Activated naive CD8-positive, alpha-beta T cell treated with anti-CD3 and anti-CD28 coated beads for 36 hours (primary cell): Measurements from ENCODE around the gene JAZF1. TPM values are rescaled to one million over a fixed set of nuclear protein-coding genes. Genes with fewer than 3 reads are reported as not detected.

ENCODE experiments used
- DNase-seq: peaks from one replicate; pipeline ENCODE4 v3.0.0; 2021
- H3K27ac Mint-ChIP-seq: one replicate; pipeline ENCODE4 v1.8.0; 2022; ENCODE audit warnings: mild to moderate bottlenecking, moderate library complexity, mixed read lengths
- H3K27me3 Mint-ChIP-seq: one replicate; pipeline ENCODE4 v1.8.0; 2022; ENCODE audit warnings: mild to moderate bottlenecking, mixed read lengths
- H3K36me3 Mint-ChIP-seq: one replicate; pipeline ENCODE4 v1.8.0; 2021; ENCODE audit warnings: mild to moderate bottlenecking, mixed read lengths
- H3K4me1 Mint-ChIP-seq: one replicate; pipeline ENCODE4 v1.8.0; 2021; ENCODE audit warnings: mixed read lengths
- H3K4me3 Mint-ChIP-seq: one replicate; pipeline ENCODE4 v1.8.0; 2022; ENCODE audit warnings: mild to moderate bottlenecking, moderate library complexity, mixed read lengths
- H3K9me3 Mint-ChIP-seq: one replicate; pipeline ENCODE4 v1.8.0; 2022; ENCODE audit warnings: mixed read lengths
- total RNA-seq, 2 experiments: library from RNA; stranded (reverse); gene quantifications; one replicate each; pipeline ENCODE4 v1.2.3, GENCODE V29; 2021

Gene JAZF1
- total RNA-seq, 2 experiments from 2014 or later: 6.6 to 7.4 TPM

DNA sequence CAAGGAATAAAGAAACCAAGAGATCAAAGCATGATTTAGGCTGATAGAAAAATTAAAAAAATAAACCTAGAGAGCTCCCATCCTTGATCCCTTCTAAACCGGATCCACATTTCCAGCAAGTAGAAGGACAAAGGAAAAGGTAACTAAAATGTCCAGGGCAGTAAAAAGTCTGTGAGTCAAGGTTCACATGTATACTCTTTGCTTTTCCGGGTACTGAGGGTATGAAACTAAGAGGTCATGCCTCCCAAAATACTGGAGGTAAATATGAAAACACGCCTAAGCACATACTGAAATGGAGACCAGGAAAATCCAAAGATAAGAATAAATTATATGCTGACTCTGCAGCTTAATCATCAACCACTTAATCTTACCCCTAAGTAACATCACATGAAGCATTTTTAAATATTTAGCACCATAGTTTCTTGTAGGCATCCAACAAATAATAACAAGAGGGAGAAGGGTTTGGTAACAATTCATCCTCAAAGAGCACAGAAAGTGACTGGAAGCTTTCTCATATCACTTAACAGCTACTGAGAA lies 35.4 kb downstream of the JAZF1 start:
- DNase-seq: no peak
- Mint-ChIP-seq H3K27me3 (no peaks in the 10 kb centered on the region), H3K4me1 (peaks cover 31% of the 10 kb centered on the region), H3K36me3 (peaks cover 13% of the 10 kb centered on the region), H3K27ac (no peak overlapping the region), H3K9me3 (no peaks in the 10 kb centered on the region), H3K4me3 (no peak overlapping the region)

DNA sequence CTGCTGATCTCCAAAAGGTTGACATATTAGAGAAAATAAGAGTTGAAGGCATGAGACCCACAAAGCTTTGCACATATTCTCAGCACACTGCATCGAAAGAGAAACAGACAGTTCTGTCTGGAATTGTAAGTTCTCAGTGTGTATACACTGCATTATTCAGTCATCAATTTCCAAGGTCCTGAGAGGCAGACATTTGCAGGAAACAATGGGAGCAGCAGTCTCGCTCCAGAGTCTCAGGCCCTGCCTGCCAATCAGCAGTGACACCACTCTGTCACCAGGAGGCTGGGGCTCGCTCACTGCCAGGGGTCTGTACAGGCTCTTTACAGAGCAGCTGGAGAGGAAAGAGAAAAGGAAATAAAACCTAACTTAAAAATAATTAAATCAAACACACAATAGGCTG lies 36.3 kb downstream of the JAZF1 start:
- DNase-seq: no peak
- H3K4me3 Mint-ChIP-seq: peak overlapping the region; percentile 42
- H3K36me3 Mint-ChIP-seq: peaks cover 9% of the 10 kb centered on the region
- no peaks in the 10 kb centered on the region for H3K9me3 Mint-ChIP-seq
- H3K4me1 Mint-ChIP-seq: peaks cover 22% of the 10 kb centered on the region
- H3K27me3 Mint-ChIP-seq: no peaks in the 10 kb centered on the region
- no peak overlapping the region for H3K27ac Mint-ChIP-seq

DNA sequence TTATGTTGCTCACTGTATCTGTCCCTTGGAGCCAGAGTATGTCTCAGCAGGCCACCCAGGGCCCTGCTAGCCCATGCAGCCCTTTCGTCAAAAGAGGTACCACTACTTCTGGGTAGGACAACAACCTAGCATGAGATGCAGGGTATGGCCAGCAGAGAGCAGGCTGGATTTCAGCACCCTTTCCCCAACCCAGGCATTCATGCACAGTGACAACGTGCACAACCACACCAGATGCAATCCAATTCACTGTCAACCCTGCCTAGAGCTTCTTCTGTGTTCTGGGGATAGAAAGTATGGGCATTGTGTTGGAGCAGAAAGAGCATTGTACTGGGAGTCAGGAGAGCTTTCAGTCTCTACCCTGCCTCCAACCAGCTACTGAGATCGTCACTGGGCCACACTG lies 37.9 kb downstream of the JAZF1 start:
- Mint-ChIP-seq H3K4me3 (no peak overlapping the region), H3K27ac (no peak overlapping the region), H3K27me3 (no peaks in the 10 kb centered on the region), H3K4me1 (peaks cover 13% of the 10 kb centered on the region), H3K36me3 (peaks cover 2% of the 10 kb centered on the region), H3K9me3 (no peaks in the 10 kb centered on the region)
- DNase-seq: no peak

DNA sequence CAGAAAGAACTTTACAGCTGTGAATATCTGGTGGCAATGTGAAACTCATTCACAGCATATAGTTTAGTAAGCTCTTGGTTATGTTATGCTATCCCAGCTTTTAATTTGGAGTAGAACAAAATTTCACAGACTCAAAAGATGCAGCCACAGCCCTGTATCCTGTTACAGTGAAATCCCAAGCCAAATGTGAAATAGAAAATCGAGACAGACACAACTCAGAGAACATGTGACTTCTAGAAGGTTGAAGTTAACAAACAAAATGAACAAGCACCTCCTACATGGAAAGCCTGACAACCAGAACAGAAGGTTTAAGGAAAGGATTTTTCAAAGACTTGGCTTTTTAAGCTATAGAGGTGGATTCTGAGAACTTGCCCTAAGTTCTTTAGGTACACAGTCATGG lies 39.6 kb downstream of the JAZF1 start:
- no peak for DNase-seq
- no peak overlapping the region for H3K27ac Mint-ChIP-seq
- peaks cover 6% of the 10 kb centered on the region for H3K36me3 Mint-ChIP-seq
- H3K4me3 Mint-ChIP-seq: no peak overlapping the region
- no peaks in the 10 kb centered on the region for H3K9me3 Mint-ChIP-seq
- H3K27me3 Mint-ChIP-seq: no peaks in the 10 kb centered on the region
- H3K4me1 Mint-ChIP-seq: peaks cover 13% of the 10 kb centered on the region

DNA sequence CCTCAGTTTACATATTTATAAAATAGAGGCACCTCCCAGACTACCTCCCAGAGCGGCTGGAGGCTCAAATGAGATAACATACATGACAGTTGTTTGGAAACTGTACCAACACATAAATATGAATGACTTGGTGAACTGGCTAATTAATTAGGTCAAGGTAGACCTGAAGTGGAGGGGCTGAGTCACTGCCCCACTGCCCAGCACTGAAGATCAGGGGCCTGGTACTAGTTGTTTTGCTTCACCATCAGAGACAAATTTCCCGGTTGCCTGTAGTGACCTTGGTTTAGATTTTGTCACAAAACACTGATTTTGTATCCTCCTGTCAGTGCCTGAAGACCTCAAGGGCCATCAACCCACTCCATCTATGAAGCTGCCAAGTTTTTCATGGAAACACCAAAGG lies 41.8 kb downstream of the JAZF1 start:
- H3K9me3 Mint-ChIP-seq: no peaks in the 10 kb centered on the region
- H3K4me1 Mint-ChIP-seq: peaks cover 5% of the 10 kb centered on the region
- H3K27me3 Mint-ChIP-seq: peaks cover 3% of the 10 kb centered on the region
- DNase-seq: no peak
- H3K27ac Mint-ChIP-seq: no peak overlapping the region
- peaks cover 5% of the 10 kb centered on the region for H3K36me3 Mint-ChIP-seq
- no peak overlapping the region for H3K4me3 Mint-ChIP-seq

DNA sequence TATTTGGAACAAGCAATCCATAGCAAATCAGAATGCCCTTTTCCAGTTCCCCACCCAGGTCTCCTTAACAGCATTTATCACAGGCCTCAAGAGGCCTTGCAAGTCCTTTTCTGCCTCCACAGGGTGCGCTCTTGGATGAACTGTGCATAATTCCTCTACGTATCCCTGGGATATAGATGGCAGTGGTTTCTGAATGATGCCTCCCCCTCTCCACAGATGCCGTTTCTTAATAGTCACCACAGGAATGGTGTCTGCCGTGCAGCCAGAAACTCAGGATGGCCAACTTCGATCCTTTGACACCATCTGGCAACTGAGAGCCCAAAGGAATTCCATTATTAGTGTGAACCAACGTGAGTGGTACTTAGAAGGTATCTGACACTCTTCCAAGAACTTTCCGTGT lies 43.1 kb downstream of the JAZF1 start:
- Mint-ChIP-seq H3K4me3 (no peak overlapping the region), H3K36me3 (peaks cover 5% of the 10 kb centered on the region), H3K9me3 (no peaks in the 10 kb centered on the region), H3K4me1 (peaks cover 3% of the 10 kb centered on the region), H3K27ac (no peak overlapping the region), H3K27me3 (peaks cover 3% of the 10 kb centered on the region)
- DNase-seq: no peak

DNA sequence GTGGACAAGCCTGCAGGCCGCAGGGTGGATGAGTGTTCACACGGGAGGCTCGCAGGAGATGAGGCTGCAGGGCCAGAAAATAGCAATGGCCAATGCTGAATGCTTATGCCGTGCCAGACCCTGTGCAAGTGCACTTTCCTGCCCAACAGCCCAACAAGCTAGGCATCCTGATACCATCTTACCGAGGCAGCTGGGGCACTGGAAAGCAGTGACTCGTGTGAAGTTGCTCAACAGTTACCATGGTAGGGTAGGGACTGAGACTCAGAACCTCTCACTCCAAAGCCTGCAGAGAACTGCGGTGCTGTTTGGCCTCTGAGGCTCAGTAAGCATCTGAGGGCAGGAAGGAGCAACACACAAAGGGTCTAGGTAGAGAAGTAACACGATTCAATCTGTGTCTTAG lies 43.7 kb downstream of the JAZF1 start:
- Mint-ChIP-seq H3K4me3 (no peak overlapping the region), H3K27ac (no peak overlapping the region), H3K27me3 (peaks cover 3% of the 10 kb centered on the region), H3K4me1 (peaks cover 3% of the 10 kb centered on the region), H3K36me3 (peaks cover 5% of the 10 kb centered on the region), H3K9me3 (no peaks in the 10 kb centered on the region)
- no peak for DNase-seq

DNA sequence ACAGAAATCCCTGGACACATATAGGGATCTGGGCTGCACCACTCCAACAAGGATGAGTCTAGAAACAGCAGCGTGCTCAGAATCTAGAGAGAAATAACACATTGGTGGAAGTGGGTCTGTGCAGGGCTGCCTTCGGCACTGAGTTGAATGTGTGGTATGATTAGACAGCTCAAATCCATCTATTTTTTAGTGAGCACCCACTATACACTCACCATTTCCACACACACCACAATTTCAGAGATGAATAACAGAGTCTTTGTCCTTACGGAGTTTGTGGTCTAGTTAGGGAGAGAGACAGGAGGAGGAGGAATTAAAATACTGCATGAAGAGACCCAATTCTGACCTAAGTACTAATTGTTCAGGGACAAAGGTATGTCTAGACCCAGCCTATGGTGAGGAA lies 44.2 kb downstream of the JAZF1 start:
- Mint-ChIP-seq H3K4me3 (no peak overlapping the region), H3K27me3 (peaks cover 3% of the 10 kb centered on the region), H3K27ac (no peak overlapping the region), H3K9me3 (no peaks in the 10 kb centered on the region), H3K36me3 (peaks cover 5% of the 10 kb centered on the region), H3K4me1 (peaks cover 3% of the 10 kb centered on the region)
- no peak for DNase-seq

DNA sequence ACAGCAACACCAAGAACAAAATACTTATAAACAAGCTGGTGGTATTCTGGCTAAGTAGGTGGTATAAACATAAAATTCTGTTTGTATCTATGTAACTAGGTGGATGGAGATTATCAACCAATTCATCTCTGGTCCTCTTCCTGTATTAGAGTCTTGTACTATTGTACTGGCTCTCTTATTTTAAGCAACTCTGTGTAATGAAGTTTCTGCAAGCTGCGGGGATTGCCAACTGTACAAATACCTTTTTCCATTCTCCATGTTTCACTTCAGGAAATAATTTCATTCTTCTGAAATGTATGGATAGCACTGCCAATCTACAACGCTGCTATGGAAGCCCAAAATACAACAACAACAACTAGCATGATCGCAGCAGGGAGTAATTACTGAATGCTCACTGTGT lies 44.8 kb downstream of the JAZF1 start:
- H3K4me1 Mint-ChIP-seq: peaks cover 3% of the 10 kb centered on the region

DNA sequence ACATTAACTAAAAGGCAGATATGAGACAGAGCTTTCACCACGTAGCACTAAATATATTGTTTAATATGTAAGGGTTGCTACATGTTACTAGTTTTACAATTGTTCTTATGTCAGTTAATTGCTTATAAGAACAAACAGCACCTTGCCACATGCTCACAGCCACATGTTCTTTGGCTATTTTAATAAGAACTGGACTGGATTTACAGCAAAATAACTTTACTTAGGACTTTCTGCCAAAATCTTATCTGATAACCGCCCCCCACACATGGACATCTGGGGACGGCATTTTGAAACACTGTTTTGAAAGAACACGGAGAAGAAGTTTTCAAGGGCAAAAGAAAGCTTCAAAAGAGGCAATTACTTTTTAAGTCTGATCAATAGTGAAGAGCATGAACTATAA lies 45.3 kb downstream of the JAZF1 start:
- Mint-ChIP-seq H3K4me3 (no peak overlapping the region), H3K9me3 (no peaks in the 10 kb centered on the region), H3K36me3 (peaks cover 5% of the 10 kb centered on the region), H3K4me1 (peaks cover 3% of the 10 kb centered on the region), H3K27me3 (peaks cover 3% of the 10 kb centered on the region), H3K27ac (no peak overlapping the region)
- DNase-seq: no peak

More for the DNA sequence above, 44.8 kb downstream of the JAZF1 start:
- Mint-ChIP-seq H3K9me3 (no peaks in the 10 kb centered on the region), H3K27ac (no peak overlapping the region), H3K36me3 (peaks cover 5% of the 10 kb centered on the region), H3K4me3 (no peak overlapping the region), H3K27me3 (peaks cover 3% of the 10 kb centered on the region)
- no peak for DNase-seq

DNA sequence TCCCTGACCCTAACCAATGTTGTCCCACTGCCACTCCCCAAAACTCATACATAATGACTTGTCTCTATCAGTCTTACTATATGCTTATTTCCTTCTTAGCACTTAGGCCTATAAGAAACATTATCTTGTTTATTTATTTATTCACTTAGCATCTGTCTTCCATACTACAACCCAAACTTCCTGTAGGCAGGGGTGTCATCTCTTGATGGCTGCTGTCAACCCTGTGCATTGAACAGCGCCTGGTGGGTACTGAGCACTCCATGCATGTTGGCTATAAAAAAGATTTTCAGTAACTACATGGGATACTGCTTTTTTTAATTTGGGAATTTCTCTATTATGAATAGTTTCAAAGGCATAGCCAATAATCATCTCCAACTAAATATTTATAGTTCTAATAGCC lies 46.7 kb downstream of the JAZF1 start:
- no peak overlapping the region for H3K4me3 Mint-ChIP-seq
- H3K9me3 Mint-ChIP-seq: no peaks in the 10 kb centered on the region
- DNase-seq: no peak
- peaks cover 3% of the 10 kb centered on the region for H3K4me1 Mint-ChIP-seq
- peaks cover 3% of the 10 kb centered on the region for H3K27me3 Mint-ChIP-seq
- H3K36me3 Mint-ChIP-seq: peaks cover 5% of the 10 kb centered on the region
- H3K27ac Mint-ChIP-seq: no peak overlapping the region

DNA sequence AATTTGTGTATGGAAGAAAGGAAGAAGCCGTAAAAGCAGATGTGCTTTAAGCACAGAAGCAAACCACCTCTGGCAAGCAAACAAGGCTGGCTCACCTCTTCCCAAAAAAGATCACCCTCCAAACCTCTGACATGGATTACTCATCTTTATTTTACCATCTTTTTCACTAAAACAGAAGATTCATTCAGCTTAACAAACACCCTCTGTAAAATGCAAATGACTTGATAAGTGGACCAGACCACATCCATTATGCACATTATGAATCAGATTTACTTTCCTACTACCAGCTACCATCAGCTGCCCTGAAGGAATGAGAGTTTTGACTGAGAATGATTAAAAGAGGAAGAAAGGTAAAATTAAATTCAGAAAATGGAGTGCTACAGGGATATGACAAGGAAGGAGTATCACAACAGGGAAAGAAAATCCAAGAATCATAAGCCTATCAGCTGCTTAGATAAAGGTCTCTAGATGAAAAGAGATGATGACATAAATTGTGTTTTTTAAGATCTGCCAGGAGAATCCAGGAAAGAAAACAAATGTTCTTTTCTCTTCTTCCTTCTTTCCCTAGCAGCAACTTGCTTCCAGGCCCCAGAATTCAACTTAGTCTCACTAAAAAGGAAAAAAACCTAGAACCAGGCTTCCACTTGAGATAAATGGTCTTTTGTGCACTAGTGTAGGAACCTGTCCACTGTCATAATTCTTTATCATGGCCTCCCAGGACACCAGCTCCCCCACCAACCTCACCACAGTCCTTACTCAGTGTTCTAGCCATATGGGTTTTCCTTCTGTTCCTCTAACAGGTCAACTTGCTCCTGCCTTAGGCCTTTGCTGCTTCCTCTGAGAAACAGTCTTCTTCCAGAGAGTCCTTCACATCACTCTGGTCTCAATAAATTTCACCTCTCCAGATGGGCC lies 47.4 kb downstream of the JAZF1 start:
- no peak overlapping the region for H3K4me3 Mint-ChIP-seq
- no peak overlapping the region for H3K27ac Mint-ChIP-seq

DNA sequence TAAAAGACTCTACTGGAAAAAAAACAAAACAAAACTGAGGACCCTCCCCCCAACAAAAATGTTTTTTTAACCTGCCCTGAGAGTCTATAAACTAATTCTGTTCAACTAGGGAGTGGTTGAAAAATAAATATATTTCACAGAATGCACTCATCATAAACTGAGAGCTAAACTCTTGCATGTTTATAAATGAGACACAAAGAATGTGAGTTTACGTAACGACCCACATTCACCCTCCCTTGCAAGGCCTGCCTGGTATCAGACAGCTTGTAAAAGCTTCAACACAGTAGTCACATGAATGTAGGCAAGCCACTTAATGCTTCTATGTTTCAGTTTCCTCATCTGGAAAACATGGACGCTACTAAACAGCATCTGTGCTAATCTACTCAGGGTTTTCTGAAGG lies 50.3 kb downstream of the JAZF1 start:
- Mint-ChIP-seq H3K9me3 (no peaks in the 10 kb centered on the region), H3K27me3 (peaks cover 3% of the 10 kb centered on the region), H3K36me3 (peaks cover 8% of the 10 kb centered on the region), H3K4me1 (peaks cover 7% of the 10 kb centered on the region), H3K27ac (no peak overlapping the region), H3K4me3 (no peak overlapping the region)
- no peak for DNase-seq

More for the DNA sequence above, 47.4 kb downstream of the JAZF1 start:
- H3K36me3 Mint-ChIP-seq: peaks cover 5% of the 10 kb centered on the region
- H3K27me3 Mint-ChIP-seq: peaks cover 3% of the 10 kb centered on the region
- no peaks in the 10 kb centered on the region for H3K9me3 Mint-ChIP-seq
- DNase-seq: no peak
- H3K4me1 Mint-ChIP-seq: peaks cover 3% of the 10 kb centered on the region

DNA sequence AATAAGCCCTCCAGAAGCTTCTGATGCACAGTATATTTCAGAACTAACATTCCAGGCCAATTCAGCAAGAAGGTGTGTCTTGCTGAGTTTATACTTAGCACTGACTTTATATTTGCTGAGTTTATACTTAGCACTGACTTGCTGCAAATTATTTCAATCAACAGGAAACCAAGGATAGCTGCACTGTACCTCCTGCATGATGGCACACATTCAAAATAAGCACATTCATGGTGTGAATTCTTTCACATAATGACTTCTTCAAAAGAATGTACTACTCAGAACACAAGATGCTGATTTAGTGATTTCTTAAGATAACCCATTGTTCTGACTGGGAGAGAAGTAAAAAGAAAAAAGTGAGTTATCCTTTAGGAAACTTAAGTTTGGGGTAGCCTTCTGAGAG lies 52.0 kb downstream of the JAZF1 start:
- no peak overlapping the region for H3K27ac Mint-ChIP-seq
- H3K9me3 Mint-ChIP-seq: no peaks in the 10 kb centered on the region
- H3K4me3 Mint-ChIP-seq: no peak overlapping the region
- H3K27me3 Mint-ChIP-seq: no peaks in the 10 kb centered on the region
- H3K4me1 Mint-ChIP-seq: peaks cover 11% of the 10 kb centered on the region
- no peak for DNase-seq
- H3K36me3 Mint-ChIP-seq: peaks cover 8% of the 10 kb centered on the region

DNA sequence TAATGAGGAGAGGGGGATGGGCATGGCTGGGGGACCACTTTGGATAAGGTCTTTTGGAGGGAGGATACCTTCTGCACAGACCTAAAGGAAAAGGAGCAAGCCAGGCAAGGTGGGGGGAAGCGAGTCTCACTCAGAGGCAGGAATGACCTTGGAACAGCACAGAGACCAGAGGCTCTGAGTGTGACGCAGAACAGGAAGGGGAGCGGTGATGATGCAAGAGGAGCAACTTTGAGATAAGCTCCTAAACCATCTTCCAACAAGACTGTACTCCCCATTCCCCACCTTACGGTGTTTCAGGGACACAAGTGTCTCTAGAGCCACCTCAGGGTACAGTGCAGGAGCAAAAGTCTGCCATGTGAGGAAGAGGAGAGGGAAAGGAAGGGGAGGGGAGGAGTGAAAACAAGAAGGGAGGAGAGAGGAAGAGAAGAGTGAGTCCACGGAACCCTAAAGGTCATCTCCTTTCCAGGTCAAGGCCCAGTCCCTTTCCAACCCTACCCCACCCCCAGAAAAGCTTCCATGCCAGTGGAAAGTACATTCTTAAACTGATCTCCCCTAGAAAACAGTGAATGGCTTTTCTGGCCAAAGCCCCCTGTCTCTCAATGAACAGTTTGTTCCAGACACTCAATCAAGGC lies 54.1 kb downstream of the JAZF1 start:
- no peak for DNase-seq
- Mint-ChIP-seq H3K27me3 (peaks cover 3% of the 10 kb centered on the region), H3K36me3 (peaks cover 13% of the 10 kb centered on the region), H3K27ac (no peak overlapping the region), H3K4me1 (peaks cover 13% of the 10 kb centered on the region), H3K4me3 (no peak overlapping the region), H3K9me3 (no peaks in the 10 kb centered on the region)
